GM12865 (cell line): ENCODE measurements around the gene IQGAP2.
"Not testable (repeated sequence)": the region's sequence is repeated elsewhere in the genome, so short reads cannot be mapped to it uniquely, and the experiment has no call there.

Experiments
- DNase-seq: peaks from one replicate; pipeline ENCODE4 v3.0.0; 2010; ENCODE audit warnings: low read depth
- H3K4me3 ChIP-seq: 2 replicates; pipeline ENCODE4 v1.5.1; 2011; ENCODE audit warnings: mild to moderate bottlenecking, low read depth, low read length, control low read depth
- CTCF ChIP-seq: IDR thresholded peaks from 2 replicates; pipeline ENCODE4 v1.5.1; 2011; ENCODE audit warnings: low read length, control low read depth, low read depth, inconsistent platforms; ENCODE audit not compliant: insufficient read depth; ENCODE audit errors: missing control alignments

IQGAP2 gene

GRCh38 chr5:76547891-76548524, 144.9 kb downstream of the IQGAP2 start:
- no peak for TF ChIP-seq CTCF
- no peak overlapping the region for H3K4me3 ChIP-seq

GRCh38 chr5:76548525-76549229, 145.6 kb downstream of the IQGAP2 start:
- H3K4me3 ChIP-seq: no peak overlapping the region
- DNase-seq: no peak
- TF ChIP-seq CTCF: no peak

More at GRCh38 chr5:76547891-76548524, 144.9 kb downstream of the IQGAP2 start:
- DNase-seq: peak; percentile 32

- DNase-seq, H3K4me3 ChIP-seq: not testable (repeated sequence)
Observed at GRCh38 chr5:76550881-76551280, 147.8 kb downstream of the IQGAP2 start.

- DNase-seq: no peak
- no peak overlapping the region for H3K4me3 ChIP-seq
- no peak for TF ChIP-seq CTCF
Observed at GRCh38 chr5:76552546-76552945, 149.5 kb downstream of the IQGAP2 start.

- no peak overlapping the region for H3K4me3 ChIP-seq
- no peak for TF ChIP-seq CTCF
- no peak for DNase-seq
Observed at GRCh38 chr5:76553251-76553650, 150.2 kb downstream of the IQGAP2 start.

- no peak for DNase-seq
- TF ChIP-seq CTCF: no peak
Observed at GRCh38 chr5:76555114-76555513, 152.0 kb downstream of the IQGAP2 start.

GRCh38 chr5:76555717-76556116, 152.6 kb downstream of the IQGAP2 start:
- DNase-seq: no peak
- no peak overlapping the region for H3K4me3 ChIP-seq
- TF ChIP-seq CTCF: no peak

More at GRCh38 chr5:76555114-76555513, 152.0 kb downstream of the IQGAP2 start:
- H3K4me3 ChIP-seq: no peak overlapping the region
